HG03571 (cell line): Measurements from ENCODE around the gene RAB9A.

Experiments
- ATAC-seq: cut with Tn5 transposase; IDR thresholded peaks from one replicate; pipeline ENCODE4 v1.9.1; 2021; ENCODE audit not compliant: unreplicated experiment

RAB9A gene

DNA sequence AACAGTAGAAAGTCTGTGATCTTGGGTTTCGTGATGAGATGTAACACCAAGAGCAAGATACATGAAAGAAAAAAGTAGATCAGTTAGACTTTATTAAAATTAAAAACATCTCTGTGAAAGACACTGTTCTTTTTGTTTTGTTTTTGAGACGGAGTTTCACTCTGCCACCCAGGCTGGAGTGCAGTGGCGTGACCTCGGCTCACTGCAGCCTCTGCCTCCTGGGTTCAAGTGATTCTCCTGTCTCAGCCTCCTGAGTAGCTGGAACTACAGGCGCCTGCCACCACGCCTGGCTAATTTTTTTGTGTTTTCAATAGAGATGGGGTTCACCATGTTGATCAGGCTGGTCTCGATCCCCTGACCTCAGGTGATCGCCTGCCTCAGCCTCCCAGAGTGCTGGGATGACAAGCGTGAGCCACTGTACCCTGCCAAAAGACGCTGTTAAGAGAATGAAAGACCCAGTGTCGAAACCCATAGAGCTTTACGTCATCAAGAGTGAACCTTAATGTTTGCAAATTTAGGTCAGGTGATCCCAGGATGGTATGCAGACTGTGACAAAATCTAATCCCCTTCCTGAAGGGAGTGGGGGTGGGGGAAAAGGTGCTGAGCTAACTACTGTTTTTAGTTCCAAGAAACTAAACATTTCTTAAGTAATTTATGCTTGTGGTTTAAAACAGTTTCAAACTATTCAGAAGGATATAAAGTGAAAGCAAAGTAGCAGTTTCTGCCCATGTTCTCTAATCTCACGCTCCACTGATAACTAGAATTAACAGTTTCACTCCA is 53.7 kb downstream of the RAB9A start:
- ATAC-seq, result peak; percentile 92

DNA sequence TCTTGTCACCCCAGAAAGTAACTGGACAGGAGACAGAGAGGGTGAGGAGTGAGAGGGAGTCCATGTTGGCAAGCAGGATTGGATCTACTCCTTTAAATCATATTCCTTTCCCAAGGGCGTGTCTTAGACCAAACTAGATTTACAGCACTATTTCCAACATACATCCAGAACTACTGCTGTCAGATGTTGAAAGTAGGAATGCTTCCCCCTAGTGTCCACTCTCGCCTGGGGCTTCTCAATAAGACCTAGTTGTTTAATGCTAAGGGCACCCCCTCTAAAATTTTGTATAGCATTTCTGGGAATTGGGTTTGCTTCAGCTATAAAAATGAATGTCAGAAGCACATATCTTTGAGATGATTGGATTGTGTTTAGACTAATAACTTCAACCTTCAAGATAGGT is 58.9 kb downstream of the RAB9A start:
- no peak for ATAC-seq

DNA sequence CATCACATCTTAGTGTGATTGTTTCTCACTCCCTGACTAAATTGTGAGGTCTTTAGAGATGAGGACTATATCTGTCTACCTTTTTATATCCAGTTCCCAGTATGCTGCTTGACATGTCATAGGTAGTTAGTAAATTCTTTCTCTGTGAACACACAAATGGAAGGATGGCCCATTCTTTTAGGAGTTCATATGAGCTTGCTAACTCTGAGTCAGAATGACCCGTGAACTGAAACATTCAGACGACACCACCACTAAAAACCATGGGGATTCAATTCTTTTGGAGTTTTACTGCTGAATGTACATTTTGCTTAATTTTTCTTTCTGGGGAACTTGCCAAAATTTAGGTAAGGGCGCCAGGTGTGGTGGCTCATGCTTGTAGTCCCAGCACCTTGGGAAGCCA is 59.6 kb downstream of the RAB9A start:
- ATAC-seq, result no peak

DNA sequence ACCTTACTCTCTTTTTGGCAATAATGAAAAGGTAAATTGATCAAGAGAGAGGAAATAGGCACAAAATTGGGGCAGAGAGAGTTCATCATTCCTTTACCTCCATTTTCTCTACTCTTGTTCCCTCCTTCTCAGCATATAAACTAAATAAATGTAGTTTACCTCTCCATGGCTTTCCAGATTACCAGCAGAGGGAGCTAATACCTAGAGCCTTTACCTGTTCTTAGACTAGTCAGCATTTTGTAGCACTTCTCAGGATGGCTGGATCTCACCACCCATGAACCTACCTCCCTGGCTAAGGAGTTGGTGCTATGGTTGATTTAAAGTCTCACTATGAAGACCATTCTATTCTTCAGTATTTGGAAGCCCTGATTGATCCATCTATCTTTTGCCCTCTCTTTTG is 61.3 kb downstream of the RAB9A start:
- no peak for ATAC-seq

- ATAC-seq, result no peak
Measured at GRCh38 chrX:13750812-13751211, 61.9 kb downstream of the RAB9A start.

DNA sequence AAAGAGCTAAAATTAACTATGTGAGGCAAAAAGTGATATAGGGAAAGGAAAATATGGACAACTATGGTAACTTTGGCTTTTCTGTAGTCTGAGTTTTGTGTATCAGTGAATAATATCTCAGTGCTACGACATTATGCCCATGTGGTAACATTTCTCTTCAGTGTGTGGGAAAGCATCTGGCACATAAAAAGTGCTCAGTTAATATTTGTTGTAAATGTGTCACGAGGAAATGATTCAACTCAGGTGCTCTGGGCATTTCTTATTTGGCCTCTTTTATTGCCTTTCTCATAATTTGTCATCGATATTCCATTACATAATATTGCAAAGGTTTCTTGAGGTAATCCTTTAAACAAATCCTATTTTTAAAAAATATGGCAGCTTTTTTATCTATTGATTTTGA is 63.2 kb downstream of the RAB9A start:
- no peak for ATAC-seq

GRCh38 chrX:13752646-13753045 is 63.7 kb downstream of the RAB9A start:
- ATAC-seq, result peak; percentile 58

DNA sequence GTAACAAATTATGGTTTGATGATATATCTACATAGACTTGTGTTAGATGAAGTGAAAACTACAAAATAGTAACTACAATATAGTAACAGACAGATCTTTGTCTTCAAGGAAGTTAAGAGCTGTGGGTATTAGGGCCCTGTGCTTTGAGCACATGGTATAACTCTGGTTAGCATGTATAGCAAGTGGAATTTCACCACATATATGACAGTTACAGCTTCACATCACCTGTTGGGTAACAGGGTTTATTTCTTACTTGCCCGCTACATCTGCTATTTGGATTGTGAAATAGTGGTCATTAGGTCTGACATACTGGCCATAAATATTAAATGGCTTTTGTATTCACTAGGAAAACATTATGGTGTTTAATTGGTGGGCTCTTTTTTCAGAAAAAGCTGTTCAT is 65.8 kb downstream of the RAB9A start:
- ATAC-seq, result no peak

DNA sequence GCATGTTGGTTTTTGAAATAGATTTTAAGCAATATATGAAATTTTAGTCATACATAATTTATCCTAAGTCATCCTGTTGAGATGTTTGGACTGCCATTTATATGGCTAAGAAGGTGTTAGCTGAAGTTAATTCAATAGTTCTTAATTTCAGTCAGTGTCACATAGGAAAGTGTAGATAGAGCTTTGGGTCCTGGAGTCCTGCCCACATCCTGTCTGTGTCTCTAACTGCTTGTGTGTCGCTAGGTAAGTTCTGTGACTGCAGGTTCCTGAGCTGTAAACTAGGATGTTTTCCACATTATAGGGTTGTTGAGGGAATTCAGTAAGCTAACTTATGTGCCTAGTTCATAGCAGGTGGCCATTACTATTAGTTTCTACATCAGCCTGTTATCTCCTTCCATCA is 66.3 kb downstream of the RAB9A start:
- ATAC-seq, result no peak

DNA sequence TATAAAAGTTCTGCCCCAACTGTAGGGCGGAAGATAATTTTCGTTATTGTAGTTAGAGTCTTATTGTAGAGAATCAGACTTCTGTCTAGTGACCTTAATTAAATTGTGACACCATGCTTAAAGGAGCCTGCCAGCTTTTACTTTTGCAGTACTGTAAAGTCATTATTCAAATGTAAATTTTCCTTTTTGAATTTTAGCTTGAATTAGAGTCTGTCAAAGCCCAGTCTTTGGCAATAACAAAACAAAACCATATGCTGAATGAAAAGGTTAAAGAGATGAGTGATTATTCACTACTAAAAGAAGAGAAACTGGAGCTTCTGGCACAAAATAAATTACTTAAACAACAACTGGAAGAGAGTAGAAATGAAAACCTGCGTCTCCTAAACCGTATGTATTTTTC is 67.5 kb downstream of the RAB9A start:
- ATAC-seq, result no peak

- ATAC-seq, result peak; percentile 61
Measured at GRCh38 chrX:13759152-13759718, 70.3 kb downstream of the RAB9A start.
